ENCODE data around the gene AUNIP.
"Not testable (repeated sequence)": the region's sequence is repeated elsewhere in the genome, so short reads cannot be mapped to it uniquely, and the experiment has no call there.

The AUNIP gene

GRCh38 chr1:25863486-25864262 lies 4.4 kb upstream of the AUNIP start:
- DNase-seq: no peak

- DNase-seq: no peak
Observed at GRCh38 chr1:25862785-25863485, 3.7 kb upstream of the AUNIP start.

- no peak for DNase-seq
Observed at GRCh38 chr1:25861316-25862286, 2.3 kb upstream of the AUNIP start.

GRCh38 chr1:25858494-25858893 lies 763 bp downstream of the AUNIP start:
- DNase-seq: peak in 1 of 3 experiments; percentile 43

DNA sequence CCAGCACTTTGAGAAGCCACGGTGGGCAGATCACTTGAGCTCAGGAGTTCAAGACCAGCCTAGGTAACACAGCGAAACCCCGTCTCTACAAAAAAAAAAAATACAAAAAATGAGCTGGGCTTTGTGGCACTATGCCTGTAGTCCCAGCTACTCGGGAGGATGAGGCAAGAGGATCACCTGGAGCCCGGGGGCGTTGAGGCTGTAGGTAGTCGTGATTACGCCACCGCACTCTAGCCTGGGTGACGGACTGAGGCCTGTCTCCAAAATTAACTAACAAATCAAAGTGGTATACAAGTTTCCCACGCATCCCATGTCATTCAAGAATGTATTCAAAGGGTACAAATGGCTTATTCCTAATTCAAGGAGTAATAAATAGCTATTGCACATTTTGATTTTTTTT lies 2.4 kb downstream of the AUNIP start:
- no peak for DNase-seq

DNA sequence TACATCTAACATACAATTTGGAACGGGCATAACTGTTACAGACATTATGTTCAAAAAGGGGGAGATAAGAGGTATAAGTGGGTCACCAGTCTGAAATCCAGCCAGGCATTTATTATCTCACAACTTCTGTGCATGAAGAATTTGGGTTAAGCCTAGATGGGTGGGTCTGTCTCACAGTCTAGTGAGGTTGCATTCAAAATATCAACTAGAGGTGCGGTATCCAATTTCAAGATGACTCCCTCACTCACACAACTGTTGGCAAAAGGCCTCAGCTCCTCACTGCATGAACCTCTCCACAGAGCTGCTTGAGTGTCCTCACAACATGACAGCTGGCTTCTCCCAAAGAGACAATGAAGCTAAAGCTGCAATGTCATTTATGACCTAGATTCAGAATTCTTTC lies 4.7 kb downstream of the AUNIP start:
- DNase-seq: no peak

DNA sequence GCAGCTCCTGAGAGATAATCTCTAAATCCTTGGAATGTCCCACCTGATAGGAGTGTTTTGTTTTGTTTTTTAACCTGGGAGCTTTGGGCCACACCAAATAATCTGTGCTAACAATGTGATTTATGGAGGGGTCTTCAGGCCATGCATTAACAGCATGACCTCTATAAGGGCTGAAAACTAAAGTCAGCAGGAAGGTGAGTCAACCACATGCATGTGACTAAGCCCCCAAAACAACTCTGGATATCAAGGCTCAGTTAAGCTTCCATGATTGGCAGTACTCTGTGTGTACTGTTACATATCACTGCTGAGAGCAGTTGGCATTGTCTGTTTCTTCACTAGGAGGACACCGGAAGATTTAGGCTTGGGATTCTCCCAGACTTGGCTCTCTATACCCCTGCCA lies 10.7 kb downstream of the AUNIP start:
- DNase-seq: no peak

- DNase-seq: no peak
Observed at GRCh38 chr1:25847929-25848328, 11.3 kb downstream of the AUNIP start.

DNA sequence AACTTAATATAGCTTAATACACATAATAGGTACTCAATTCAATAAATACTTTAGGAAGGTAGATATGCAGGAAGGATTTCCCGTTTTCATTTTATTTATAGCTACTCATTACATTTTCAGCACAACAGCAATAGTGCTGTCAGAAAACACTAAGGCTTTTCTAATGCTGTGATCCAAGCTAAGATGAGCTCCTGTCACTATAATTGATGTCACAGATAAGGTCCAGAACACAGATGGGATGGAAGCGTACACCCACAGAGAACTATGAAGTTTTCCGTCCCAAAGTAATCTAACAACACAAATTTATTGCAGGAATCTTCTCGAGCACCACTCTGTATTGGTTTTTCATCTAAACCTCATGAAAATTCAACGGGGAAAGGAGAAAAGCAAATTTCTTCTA lies 13.6 kb downstream of the AUNIP start:
- no peak for DNase-seq

DNA sequence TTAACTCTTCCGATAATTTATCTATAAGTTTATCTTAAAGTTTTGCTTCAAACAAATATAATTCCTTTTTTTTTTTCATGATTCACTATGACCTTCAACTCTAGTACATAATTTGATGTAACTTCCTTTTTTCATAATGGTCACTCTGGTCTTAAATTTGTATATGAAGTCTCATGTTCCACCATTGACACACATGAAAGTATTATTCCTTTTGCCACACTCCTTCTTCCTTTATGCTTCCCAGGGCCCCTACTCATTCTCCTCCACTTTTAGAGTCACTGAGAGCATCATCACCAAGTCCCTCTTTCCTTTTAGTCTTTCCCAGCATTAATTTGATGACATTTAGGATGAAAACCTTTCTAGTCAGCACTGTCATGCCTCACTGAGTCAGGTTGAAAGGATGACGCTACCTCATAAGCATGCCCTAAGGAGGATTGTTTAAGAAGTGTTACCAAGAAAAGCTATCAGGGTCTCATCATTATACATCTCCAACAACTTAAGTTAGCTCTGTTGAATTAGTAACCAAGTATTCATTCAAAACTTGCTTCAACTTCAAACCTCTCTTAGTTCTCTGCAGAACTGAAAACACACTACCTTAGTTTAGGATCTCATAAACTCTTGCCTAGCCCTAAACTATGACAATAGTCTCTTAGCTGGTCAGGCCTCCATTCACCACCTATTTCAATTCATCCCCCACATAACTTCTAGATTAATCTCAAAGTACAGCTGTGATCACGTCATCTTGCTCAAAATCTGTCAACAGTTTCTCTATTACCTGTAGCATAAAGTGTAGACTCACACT lies 14.5 kb downstream of the AUNIP start:
- no peak for DNase-seq

DNA sequence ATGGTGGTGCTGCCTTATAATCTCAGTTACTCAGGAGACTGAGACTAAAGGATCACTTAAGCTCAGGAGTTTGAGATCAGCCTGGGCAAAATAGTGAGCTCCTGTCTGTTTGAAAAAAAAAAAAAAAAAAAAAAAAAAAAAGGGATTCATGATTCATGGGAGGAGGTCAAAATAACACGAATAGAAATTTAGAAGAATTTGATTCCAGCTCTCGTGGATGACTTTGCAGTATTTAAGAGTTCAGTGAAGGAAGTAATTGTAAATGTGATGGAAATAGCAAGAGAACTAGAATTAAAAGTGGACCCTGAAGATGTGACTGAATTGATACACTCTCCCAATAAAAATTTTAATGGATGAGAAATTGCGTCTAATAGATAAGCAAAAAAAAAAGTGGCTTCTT lies 15.8 kb downstream of the AUNIP start:
- no peak for DNase-seq

- not testable (repeated sequence) for DNase-seq
Observed at GRCh38 chr1:25839808-25840207, 19.4 kb downstream of the AUNIP start.

- peak in 1 of 3 experiments; percentile 25 for DNase-seq
Observed at GRCh38 chr1:25837262-25837875, 21.9 kb downstream of the AUNIP start.

GRCh38 chr1:25836695-25837094 lies 22.6 kb downstream of the AUNIP start:
- DNase-seq: no peak

- DNase-seq: no peak
Observed at GRCh38 chr1:25834894-25835293, 24.4 kb downstream of the AUNIP start.

DNA sequence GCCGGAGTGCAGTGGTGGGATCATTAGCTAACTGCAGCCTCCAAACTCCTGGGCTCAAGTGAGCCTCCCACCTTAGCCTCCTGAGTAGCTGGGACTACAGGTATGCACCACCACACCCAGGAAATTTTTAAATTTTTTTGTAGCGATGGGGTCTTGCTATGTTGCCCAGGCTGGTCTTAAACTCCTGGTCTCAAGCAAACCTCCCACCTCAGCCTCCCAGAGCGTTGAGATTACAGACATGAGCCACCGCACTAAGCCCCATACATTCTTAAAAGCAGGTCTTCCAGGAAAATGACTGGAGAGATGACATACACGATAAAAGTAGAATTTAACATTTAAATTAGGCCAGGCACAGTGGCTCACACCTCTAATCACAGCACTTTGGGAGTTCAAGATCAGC lies 26.1 kb downstream of the AUNIP start:
- DNase-seq: no peak

DNA sequence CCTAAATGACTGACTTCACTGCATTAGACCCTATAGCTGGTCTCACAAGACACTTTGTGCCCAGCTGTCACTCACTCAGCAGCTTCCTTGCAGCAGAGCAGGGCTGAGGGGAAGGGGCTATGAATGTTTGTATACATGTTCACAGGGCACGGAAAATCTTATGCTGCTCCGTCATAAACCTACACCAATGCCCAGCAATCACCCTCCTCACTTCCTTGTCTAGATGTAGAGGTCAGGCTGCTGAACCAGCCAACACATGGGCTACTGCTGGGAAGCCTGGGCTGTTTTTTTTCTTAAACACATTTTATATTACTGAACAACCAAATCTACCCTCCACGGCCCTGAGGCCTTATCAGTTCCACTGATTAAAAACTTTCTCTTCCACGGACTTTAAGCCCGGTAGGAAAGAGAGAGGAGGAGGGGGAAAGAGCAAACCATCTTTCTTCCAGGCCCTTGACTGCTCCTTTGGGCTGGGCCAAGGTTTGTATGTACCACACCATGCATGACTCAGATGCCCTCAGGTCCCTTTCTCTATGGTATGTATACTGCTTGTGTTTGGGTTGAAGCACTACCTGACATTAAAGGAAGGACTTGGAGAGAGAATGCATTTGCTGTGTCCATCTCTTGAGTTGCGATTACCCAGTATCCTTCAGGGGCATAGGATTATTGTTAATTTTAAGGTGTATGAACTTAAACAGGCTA lies 26.8 kb downstream of the AUNIP start:
- DNase-seq: no peak

- no peak for DNase-seq
Observed at GRCh38 chr1:25831569-25832196, 27.6 kb downstream of the AUNIP start.

DNA sequence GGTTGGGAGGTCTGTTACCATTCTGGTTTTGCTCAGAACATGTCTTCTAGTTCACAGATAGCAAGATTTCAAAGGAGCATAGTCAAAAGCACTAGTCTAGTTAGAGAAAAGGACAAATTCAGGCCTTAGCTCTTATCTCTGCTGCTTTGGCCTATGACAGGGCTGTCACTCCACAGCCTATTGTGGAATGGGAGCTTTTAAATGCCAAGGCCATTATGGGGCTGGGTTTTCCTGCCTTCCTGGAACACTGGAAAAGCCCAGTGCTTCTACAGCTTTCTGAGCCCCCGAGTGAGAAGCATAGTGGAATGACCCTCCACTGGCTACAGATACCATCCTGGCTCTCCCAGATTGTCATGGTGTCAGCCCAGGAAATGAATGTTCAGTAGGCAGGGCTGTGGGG lies 30.2 kb downstream of the AUNIP start:
- DNase-seq: no peak

DNA sequence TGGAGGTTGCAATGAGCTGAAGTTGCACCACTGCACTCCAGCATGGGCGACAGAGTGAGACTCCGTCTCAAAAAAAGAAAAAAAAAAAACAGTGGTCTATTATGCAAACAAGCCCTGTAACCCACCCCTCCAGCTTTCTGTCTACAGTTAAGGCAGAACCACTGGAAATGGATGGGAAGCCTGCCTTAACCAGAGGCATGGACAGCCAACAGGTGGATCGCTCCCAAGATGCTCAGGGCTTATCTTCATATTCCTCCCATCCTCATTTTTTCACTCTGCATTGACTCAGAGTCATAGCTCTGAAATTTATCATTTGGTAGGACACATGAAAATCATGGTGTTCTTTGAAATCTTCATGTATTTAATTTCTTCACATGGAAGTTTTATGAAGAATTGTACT lies 30.8 kb downstream of the AUNIP start:
- DNase-seq: no peak

DNA sequence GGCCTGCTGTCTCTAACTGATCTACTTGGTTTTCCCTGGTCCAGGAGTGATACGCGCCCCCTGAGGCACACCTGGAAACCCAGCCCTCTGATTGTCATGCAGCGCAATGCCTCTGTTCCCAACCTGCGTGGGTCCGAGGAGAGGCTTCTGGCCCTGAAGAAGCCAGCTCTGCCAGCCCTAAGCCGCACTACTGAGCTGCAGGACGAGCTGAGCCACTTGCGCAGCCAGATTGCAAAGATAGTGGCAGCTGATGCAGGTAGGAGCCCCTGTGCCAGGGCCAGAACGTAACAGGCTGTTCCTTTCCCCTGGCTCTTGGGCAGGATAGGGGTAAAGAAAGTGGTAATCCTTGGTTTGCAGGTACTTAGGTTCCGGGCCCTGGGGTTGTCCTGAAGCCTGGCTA lies 32.7 kb downstream of the AUNIP start:
- DNase-seq: no peak
